ENCODE measurements around the gene GPR137. TPM values are rescaled to one million over a fixed set of nuclear protein-coding genes. Genes with fewer than 3 reads are reported as not detected.

Gene GPR137
- total and polyA plus RNA-seq, 9 of the 15 experiments (the other 6 are each of a cell fraction or from before 2014, with no cell fraction given), result 0.32 to 26.7 (median 10.7) TPM

GRCh38 chr11:64317961-64318765 lies 32.5 kb downstream of the GPR137 start, which contains the start of gene PRDX5 (continued):
- TF ChIP-seq ZNF407 (IDR thresholded peaks at IDR 0.05; ENCODE audit: low read depth), result 0 out of 2 replicates have a peak, but pooled peaks have one; percentile 10
- TF ChIP-seq ZMIZ1 (IDR thresholded peaks at IDR 0.05; ENCODE audit: low read depth in 2 of 2, low read length in 2 of 2), result no peak; a peak in 1 of 4 replicates
- peak in 1 of 2 experiments; percentile 78; a peak in 1 of 4 replicates for TF ChIP-seq FOXA3 (CRISPR knock-in tag; conservative IDR thresholded peaks at IDR 0.05 in 1 of 2, IDR thresholded peaks at IDR 0.05 in 1 of 2)
- peak; percentile 86 for TF ChIP-seq CEBPG (CRISPR knock-in tag; IDR thresholded peaks at IDR 0.05)
- TF ChIP-seq CEBPG (tag; conservative IDR thresholded peaks at IDR 0.05 in 1 of 2, IDR thresholded peaks at IDR 0.05 in 1 of 2), result peak; percentile 88 to 92
- TF ChIP-seq MBD2 (IDR thresholded peaks at IDR 0.05; ENCODE audit: borderline replicate concordance, low read depth), result peak; percentile 50; the same call in 1 of the 2 replicates
- peak; percentile 71 for TF ChIP-seq HNRNPLL (IDR thresholded peaks at IDR 0.05; ENCODE audit: low read depth, low read length, poor library complexity, severe bottlenecking)
- no peak for TF ChIP-seq BCOR (IDR thresholded peaks at IDR 0.05)
- TF ChIP-seq ZNF431 (CRISPR knock-in tag; IDR thresholded peaks at IDR 0.05), result peak; percentile 43
- no peak for TF ChIP-seq EZH2 (IDR thresholded peaks at IDR 0.05; ENCODE audit: borderline replicate concordance, low read depth, low read length)
- TF ChIP-seq ZNF184 (CRISPR knock-in tag; IDR thresholded peaks at IDR 0.05), result no peak
- peak; percentile 46; the same call in 1 of the 2 replicates for TF ChIP-seq GATAD2B (IDR thresholded peaks at IDR 0.05; ENCODE audit: borderline replicate concordance)
- peak; percentile 51; the same call in 1 of the 2 replicates for TF ChIP-seq ETS1 (conservative IDR thresholded peaks at IDR 0.05; ENCODE audit: control insufficient read depth, low read depth, low read length)
